Activated effector memory CD4-positive, alpha-beta T cell treated with Interleukin-2 at 50 U/mL for 16 hours (primary cell): ENCODE measurements around the gene CD33.

ENCODE experiments used
- DNase-seq: peaks from one replicate; pipeline ENCODE4 v3.0.0-alpha.2; 2020

CD33 gene

DNA sequence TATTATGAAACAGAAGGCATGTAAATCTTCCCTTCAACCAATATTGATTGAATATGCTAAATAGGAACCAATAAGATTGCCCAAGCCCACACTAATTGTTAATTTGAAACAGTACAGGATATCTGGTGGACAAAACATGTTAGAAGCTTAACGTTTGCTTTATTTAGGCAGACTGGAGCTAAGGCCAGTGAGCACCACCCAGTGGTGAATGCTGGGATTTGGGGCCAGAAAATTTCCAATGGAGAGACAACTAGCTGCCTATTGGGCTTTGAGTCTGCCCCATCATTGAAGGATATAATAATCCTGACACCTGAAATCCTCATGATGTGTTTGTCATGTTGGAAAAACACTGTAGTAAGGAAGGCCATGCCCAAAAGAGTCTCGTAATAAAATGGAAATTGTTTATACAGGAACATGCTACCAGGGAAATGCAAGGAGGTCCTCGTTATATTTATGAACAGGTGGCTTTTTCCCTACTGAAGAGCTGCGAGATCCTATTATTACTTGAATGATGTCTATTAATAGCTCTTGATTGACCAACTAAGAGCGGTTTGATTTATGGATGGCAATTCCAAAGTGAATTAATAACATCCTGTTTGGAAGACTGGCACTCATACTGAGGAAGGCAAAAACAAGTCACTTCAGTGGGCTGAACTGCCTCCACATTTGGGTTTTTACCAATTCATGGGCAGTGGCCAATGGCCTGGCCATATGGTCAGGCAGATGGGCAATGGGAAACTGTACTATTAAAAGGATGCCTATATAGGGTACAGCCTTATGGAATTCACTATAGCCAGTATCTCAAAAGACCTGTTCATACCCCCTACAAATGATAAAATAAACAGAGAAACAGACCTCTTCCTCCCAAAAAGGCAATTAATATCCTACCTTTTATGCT is 34.7 kb downstream of the CD33 start:
- DNase-seq: no peak

DNA sequence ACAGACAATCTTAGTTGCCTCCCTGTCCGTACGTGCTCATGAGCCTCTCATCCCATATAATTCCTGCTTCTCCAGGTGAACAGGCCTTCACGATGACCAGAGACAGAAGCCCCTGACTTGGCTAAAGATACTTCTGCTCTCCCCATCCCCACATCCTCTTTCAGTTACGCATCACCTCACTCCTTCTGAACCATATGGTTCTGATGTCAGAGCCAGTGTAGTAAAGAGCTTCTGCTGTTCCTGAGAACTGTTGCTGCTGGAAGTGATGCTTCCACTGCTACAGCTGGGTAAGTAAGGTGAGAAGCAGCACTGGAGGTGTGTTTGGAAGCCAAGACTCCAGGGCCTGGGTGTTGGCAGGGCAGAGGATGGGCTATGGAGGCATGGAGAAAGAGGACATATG is 38.9 kb downstream of the CD33 start:
- no peak for DNase-seq

- DNase-seq: no peak
Measured at GRCh38 chr19:51271067-51271466, 46.2 kb downstream of the CD33 start.

GRCh38 chr19:51272183-51272810 is 47.4 kb downstream of the CD33 start:
- DNase-seq: no peak

GRCh38 chr19:51274049-51274770 is 49.3 kb downstream of the CD33 start:
- DNase-seq: no peak

GRCh38 chr19:51277112-51277511 is 52.2 kb downstream of the CD33 start:
- DNase-seq: no peak

DNA sequence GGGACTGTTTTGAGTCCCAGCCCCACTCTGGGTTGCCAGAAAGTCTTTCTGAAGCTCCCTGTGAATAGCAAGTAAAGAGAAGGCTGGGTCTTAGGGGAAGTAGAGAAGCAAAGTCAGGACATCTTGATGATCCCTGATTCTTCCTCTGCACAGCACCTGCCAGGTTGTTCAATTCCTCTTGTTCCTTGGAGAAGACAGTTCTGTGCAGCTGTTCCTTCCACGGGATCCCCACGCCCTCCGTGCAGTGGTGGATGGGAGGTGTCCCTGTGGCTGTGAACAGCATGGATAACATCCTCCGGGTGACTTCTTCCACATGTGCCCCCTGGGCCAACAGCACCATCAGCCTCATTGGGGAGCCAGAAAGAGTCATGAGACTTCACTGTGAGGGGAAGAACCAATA is 57.5 kb downstream of the CD33 start:
- no peak for DNase-seq

GRCh38 chr19:51285682-51286081 is 60.8 kb downstream of the CD33 start:
- no peak for DNase-seq
